ENCODE results near the gene SEMA4G.

The SEMA4G gene

DNA sequence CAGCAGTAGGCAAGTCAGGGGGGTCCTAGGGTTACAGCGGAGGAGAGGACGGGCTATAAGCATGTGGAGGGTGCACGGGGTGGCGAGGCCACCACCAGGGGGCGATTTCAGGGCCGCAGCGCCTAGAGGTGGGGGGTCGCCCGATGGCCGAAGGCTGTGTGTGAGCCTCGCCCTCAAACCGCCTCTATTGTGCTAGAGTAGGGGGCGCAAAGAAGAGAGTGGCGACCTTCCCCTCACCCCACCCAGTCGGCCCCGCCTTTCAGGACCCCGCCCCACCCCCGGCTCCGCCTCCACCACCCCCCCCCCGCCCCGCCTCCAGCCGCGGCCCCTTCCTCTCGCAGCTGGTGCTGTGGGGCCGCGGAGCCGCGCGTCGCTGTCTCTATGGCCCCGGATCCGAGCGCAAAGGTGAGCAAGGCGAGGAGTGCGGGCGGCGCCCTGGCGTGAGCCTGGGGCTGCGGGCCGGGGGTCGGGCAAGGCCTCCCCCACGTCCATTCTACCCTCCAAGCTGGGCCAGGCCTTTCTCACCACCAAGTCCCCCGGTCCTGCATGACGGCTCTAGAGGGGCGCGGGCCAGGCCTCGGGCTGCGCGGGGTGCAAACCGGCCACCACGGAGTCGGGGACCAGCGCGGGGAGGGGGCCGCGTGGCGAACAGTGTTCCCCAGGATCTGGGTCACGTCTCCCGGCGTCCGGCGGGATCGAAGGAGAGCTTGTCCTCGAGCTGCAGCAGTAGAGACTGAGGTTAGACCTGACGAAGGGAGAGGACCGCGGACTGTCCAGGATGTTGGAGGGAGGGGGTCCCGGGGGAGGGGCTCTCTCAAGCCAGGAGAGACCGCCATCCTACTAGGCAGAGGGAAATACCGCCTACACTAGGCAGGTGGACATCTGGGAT lies at the start of gene SEMA4G:
TSS of gene SEMA4G (plus strand) at position 318 of the 889 bp plus-strand sequence. CDS start 3,409 bp downstream, outside the sequence.
- peak in 1 of 2 donors; percentile 18 for DNase-seq (ENCODE audit: low read depth in 1 of 2, low spot score in 1 of 2)

DNA sequence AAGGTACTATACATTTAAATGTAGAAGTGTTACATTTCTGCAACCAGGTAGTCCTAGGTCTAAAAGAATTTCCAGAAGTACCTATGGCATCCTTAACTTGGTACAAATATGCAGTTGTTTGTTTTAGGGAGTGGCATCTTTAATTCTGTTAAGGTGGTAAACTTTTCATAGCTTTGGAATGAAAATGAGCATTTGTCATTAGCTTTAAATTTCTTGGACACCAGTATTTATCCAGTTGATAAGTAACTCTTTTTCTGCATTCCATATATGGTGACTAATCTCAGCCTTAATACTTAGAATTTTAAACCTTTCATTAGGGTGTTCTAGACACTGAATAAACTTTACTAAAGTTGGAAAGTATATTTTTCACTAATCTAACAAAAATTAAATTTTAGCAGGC lies 45.7 kb upstream of the SEMA4G start:
- DNase-seq (ENCODE audit: low read depth in 1 of 2, low spot score in 1 of 2), result no peak

DNA sequence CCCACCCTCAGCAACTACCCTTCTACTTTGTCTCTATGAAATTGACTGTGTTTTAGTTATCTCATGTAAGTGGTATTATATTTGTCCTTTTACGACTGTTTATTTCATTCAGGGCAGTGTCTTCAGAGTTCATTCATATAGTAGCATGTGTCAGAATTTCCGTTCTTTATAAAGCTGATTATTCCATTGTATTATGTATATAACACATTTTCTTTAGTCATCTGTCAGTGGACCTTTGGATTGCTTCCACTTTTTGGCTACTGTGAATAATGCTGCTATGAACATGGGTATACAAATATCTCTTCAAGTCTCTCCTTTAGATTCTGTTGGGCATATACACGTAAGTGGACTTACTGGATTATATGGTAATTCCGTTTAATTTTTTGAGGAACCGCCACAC lies 42.0 kb upstream of the SEMA4G start:
- no peak for DNase-seq (ENCODE audit: low read depth in 1 of 2, low spot score in 1 of 2)

DNA sequence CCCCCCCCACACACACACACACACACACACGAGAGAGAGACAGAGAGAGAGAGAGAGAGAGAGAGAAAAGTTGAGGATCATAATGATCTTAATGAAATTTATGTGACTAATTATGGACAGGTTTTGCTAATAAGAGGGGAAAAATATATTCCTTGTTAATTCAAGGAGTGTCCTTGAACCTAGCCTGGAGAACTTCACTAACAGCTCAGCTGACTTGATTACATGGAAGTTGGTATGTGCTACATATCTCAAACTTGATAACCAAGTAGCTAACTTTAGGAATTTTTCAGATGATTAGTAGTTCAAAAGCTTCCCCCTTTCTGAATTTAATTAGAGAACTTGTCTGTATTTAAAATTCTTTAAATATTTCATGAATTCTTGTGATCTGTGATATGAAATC lies 41.3 kb upstream of the SEMA4G start:
- DNase-seq (ENCODE audit: low read depth in 1 of 2, low spot score in 1 of 2), result no peak

GRCh38 chr10:100930368-100930767 lies 38.9 kb upstream of the SEMA4G start:
- DNase-seq (ENCODE audit: low read depth in 1 of 2, low spot score in 1 of 2), result no peak

DNA sequence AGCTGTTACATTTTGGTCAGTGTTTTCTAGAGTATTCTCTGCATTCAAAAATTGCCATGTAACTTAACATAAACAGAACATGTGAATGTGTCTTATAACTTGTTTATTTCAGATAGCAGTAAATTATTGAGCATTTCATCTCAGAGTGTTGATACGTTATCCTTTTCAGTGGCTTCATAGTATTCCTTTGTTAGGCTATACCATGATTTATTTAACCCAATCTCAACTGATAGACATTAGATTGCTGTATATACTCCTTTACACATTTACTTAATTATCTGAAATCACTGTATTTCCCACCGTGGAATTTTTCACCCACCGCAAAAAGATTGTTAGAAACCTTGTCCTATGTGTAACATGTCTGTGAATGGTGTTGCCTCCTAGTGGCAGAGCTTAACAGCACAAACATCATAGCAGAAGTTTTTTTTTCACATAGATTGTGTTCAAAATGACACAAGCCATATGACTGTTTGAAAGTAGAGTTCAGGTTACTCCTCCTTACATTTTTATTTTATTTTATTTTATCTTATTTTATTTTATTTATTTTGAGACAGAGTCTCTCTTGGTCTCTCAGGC lies 35.1 kb upstream of the SEMA4G start:
- no peak for DNase-seq (ENCODE audit: low read depth in 1 of 2, low spot score in 1 of 2)

- DNase-seq (ENCODE audit: low read depth in 1 of 2, low spot score in 1 of 2), result no peak
These were observed 29.4 kb upstream of the SEMA4G start for GRCh38 chr10:100939763-100940344.

DNA sequence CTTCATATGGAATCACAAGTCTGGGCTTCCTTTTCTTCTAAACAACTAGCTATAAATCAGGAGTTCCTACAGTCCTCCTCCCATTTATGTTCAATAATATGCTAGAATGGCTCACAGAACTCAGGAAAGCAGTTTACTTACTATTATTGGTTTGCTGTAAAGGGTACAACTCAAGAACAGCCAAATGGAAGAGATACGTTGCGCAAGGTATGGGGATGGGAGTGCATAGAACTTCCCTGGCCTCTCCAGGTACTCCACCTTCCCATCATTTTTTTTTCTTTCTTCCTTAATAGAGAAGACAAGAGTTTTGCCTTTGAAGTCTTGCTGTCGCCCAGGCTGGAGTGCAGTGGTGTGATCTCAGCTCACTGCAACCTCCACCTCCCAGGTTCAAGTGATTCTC lies 27.1 kb upstream of the SEMA4G start:
- DNase-seq (ENCODE audit: low read depth in 1 of 2, low spot score in 1 of 2), result no peak

- no peak for DNase-seq (ENCODE audit: low read depth in 1 of 2, low spot score in 1 of 2)
These were observed 25.8 kb upstream of the SEMA4G start for GRCh38 chr10:100943508-100943907.

- DNase-seq (ENCODE audit: low read depth in 1 of 2, low spot score in 1 of 2), result no peak
These were observed 23.6 kb upstream of the SEMA4G start for GRCh38 chr10:100945754-100946153.

DNA sequence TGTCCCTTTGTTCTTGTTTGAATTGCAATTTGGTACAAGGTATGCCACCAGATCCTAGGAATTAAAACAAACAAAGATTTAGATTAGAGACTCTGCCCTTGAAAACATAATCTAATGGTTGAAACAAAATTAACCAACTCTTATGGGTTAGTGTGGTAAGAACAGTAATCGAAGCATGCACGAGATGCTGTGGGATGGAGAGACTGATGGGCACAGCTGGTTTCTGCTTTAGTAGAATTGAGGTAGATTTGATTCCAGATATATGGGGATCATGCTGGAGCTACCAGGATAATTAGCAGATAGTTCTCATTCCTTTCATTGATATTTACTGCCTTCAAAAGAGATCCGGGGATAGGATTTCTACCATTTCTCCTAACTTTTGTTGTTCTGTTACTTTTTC lies 20.4 kb upstream of the SEMA4G start:
- no peak for DNase-seq (ENCODE audit: low read depth in 1 of 2, low spot score in 1 of 2)

DNA sequence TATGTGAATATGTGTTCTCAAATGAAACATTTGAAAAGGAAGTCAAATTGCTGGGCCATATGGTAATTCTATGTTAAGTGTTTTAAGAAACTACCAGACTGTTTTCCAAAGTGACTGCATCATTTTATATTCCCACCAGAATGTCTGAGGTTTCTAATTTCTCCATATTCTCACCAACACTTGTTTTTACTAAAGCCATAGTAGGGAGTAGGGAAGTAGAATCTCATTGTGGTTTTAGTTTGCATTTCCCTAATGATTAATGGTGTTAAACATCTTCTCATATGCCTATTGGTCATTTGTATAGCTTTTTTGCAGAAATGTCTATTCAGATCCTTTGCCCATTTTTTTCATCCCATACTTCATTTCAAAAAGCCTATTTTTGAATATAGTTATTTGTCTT lies 9.1 kb upstream of the SEMA4G start:
- no peak for DNase-seq (ENCODE audit: low read depth in 1 of 2, low spot score in 1 of 2)

- no peak for DNase-seq (ENCODE audit: low read depth in 1 of 2, low spot score in 1 of 2)
These were observed 6.8 kb upstream of the SEMA4G start for GRCh38 chr10:100962351-100963080.

- DNase-seq (ENCODE audit: low read depth in 1 of 2, low spot score in 1 of 2), result no peak
These were observed 5.5 kb upstream of the SEMA4G start for GRCh38 chr10:100963826-100964225.

DNA sequence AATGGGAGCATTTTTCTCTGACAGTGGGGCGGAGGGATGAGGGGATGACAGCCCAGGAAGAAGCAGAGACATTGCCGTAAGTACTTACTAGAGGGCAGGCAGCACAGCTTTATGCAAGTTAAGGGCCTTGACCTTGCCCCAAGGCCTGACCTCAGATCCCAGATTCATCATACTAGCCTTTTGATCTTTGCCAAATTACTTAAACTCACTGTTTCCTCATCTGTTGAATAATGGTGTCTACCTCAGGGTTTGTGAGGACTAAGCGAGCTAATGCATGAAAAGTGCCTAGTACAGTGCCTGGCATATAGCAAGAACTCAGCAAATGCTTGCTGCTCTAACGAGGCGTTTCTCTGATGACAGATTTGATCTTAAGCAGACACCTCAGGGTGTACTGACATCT lies 3.5 kb upstream of the SEMA4G start:
- no peak for DNase-seq (ENCODE audit: low read depth in 1 of 2, low spot score in 1 of 2)

GRCh38 chr10:100966887-100967286 lies 2.4 kb upstream of the SEMA4G start:
- DNase-seq (ENCODE audit: low read depth in 1 of 2, low spot score in 1 of 2), result no peak

DNA sequence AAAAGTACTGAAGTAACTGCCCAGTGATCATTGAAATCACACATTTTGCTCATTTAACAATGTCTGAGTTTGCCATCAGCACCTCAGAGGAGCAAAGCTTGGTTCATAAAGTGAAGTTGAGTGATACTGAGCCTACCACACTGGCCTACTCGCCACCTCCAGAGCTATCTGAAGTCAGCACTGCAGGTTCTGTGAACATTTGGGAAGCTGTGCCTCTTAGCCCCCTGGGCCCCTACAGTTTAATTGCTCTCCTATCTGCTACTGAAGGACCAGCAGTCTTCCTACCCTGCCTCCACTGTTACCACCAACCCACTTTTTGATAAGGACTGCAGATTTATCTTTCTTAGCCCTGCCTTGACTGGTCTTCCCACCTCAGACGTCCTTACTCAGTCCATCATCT lies 2.0 kb upstream of the SEMA4G start:
- no peak for DNase-seq (ENCODE audit: low read depth in 1 of 2, low spot score in 1 of 2)

DNA sequence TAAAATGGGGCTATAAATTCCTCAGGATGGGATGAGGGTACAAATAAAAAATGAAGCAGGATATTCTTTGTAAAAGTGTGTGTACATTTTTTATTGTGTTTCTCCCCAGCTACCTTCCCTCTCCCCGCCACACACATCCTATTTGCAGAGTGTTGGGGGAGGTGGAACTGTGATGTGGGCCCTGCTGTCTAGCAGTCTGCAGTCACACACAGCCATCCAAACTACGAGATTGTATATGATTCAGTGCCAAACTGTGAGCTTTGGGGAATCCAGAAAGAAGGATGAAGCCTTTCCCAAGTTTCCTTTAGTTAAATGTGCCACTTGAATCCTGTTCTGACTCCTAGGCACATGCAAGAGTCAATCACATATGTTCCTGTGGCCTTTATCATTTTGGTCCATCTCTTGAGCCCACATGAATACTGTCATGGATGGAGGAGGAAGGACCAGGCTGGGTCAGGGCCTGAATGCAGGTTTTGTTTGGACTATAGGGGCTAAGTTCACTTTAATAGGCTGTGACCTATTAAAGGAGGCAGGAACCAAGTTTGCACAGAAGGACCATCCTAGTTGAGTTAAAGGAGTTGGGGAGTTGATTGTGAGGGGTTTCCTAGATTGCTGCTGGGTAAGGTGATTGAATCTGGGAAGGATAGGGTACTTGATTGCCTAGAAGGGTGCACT lies 1.1 kb upstream of the SEMA4G start:
- DNase-seq (ENCODE audit: low read depth in 1 of 2, low spot score in 1 of 2), result no peak

GRCh38 chr10:100968863-100969186 lies 479 bp upstream of the SEMA4G start:
- DNase-seq (ENCODE audit: low read depth in 1 of 2, low spot score in 1 of 2), result no peak

DNA sequence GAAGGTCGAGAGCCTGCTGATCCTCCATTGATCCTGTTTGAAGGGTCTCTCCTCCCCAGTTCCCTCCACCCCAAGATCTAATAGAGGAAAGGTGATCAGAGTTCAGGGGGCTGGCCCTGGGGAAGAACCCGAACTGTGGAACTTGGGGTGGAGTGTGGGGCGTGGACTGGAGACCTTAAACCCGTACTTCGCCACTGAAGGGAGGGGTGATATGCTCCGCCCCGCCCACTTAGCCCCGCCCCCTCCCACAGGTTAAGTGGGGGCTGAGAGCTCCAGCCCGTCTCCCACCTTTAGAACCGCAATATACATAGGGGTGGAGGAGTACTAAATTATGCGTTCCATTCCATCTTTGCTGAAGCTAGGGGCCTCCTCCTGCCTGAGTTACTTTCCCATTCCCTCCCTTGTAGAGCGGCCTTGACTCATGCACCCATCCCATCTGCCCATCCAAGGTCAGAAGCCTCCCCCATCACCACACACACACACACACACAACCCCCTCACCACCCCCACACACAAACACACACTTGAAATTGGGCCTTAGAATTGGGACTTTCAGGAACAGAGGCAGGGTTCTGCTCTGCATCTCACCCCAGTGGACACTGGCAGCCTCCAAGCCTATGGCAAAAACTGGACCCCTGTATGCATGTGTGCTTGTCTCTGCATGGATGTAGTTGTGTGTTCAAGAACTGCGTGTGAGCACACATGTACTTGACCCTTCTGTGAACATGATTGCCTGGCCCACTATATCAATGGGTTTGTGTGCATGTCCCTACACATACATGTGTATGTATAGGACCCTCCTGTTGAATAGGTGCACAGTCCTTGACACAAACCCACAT lies 991 bp downstream of the SEMA4G start:
- DNase-seq (ENCODE audit: low read depth in 1 of 2, low spot score in 1 of 2), result peak in 1 of 2 donors; percentile 15

Measured in stimulated activated CD4-positive, alpha-beta T cell treated with anti-CD3 and anti-CD28 coated beads, Interleukin-15, amount 100 ng/mL, for 1 hour (primary cell).